A549 (cell line): ENCODE measurements around the gene PBX3. TPM values are rescaled to one million over a fixed set of nuclear protein-coding genes. Genes with fewer than 3 reads are reported as not detected.
A peak's percentile ranks its signal among the peaks of the same experiment; 100 is the strongest.

Experiments used
- ATAC-seq, 2 experiments: fragments of 200-7000 bp in 1 of 2; fragments of >200 bp in 1 of 2; cut with Nextera tagmentation in 1 of 2; cut with Tn5 transposase in 1 of 2; 3 replicates each; pipeline versions ENCODE4 v1.8.0 to v1.9.1; 2018 to 2020; ENCODE audit warnings: mild to moderate bottlenecking in 1 of 2, moderate library complexity in 1 of 2
- CTCF ChIA-PET: fragments of 300-600 bp; sonication (Branson Sonifier 250); formaldehyde crosslinking; extraction: SDS; loops from one replicate; lab custom pipeline; 2021; ENCODE audit warnings: antibody characterized with exemption, inconsistent platforms; lab: Yijun Ruan, JAX
- POLR2A ChIA-PET: fragments of 350-600 bp; formaldehyde crosslinking; extraction: SDS; loops from one replicate; lab custom pipeline; 2021; ENCODE audit warnings: antibody characterized with exemption, inconsistent platforms; lab: Yijun Ruan, JAX
- DNase-seq, 2 experiments: peaks; one replicate each; pipeline versions ENCODE4 v3.0.0 to v3.0.0-alpha.2; 2011 to 2016; ENCODE audit warnings: low read depth in 1 of 2, low spot score in 1 of 2
- FAIRE-seq: peaks from 2 replicates; lab custom pipeline; 2011; peaks lifted over from hg19 to GRCh38; lab: Jason Lieb, UNC
- H3K27ac ChIP-seq, 2 experiments: fragments of >200 bp; sonication (Bioruptor Twin); formaldehyde crosslinking; 3 replicates each; pipeline ENCODE4 v1.5.1; 2016 to 2017
- H3K4me1 ChIP-seq: fragments of >200 bp; sonication (Bioruptor Twin); formaldehyde crosslinking; 3 replicates; pipeline ENCODE4 v1.6.1; 2016
- H3K4me2 ChIP-seq: fragments of >200 bp; sonication (Bioruptor Twin); formaldehyde crosslinking; 3 replicates; pipeline ENCODE4 v1.6.1; 2016
- H3K4me3 ChIP-seq: fragments of >200 bp; sonication (Bioruptor Twin); formaldehyde crosslinking; 3 replicates; pipeline ENCODE4 v1.5.1; 2016
- H3K9me3 ChIP-seq: fragments of >200 bp; sonication (Bioruptor Twin); formaldehyde crosslinking; 3 replicates; pipeline ENCODE4 v1.6.1; 2016
- CBX2 ChIP-seq: fragments of 200-600 bp; sonication (generic); IDR thresholded peaks from 2 replicates; pipeline ENCODE4 v1.6.1; 2016; ENCODE audit warnings: low read depth, mild to moderate bottlenecking, borderline replicate concordance
- CEBPB ChIP-seq, 2 experiments: fragments of >200 bp in 1 of 2; sonication (Bioruptor Twin) in 1 of 2; formaldehyde crosslinking in 1 of 2; IDR thresholded peaks; 2 replicates each; pipeline ENCODE4 v1.6.1; 2012 to 2016
- EHMT2 ChIP-seq: fragments of 200-600 bp; sonication (generic); IDR thresholded peaks from 2 replicates; pipeline ENCODE4 v1.6.1; 2016; ENCODE audit warnings: antibody characterized with exemption, low read depth, mild to moderate bottlenecking, moderate library complexity
- ELK1 ChIP-seq: fragments of 150-350 bp; IDR thresholded peaks from 2 replicates; pipeline ENCODE4 v1.6.1; 2014; ENCODE audit warnings: low read depth, mild to moderate bottlenecking, low read length
- EP300 ChIP-seq, 2 experiments: fragments of >200 bp; sonication (Bioruptor Twin); formaldehyde crosslinking; IDR thresholded peaks; 2 replicates in 1 of 2; 3 replicates in 1 of 2; pipeline ENCODE4 v1.6.1; 2016 to 2017
- FOSB ChIP-seq: fragments of 250-450 bp; sonication (Bioruptor Pico); IDR thresholded peaks from 2 replicates; pipeline ENCODE4 v1.5.0; 2020; ENCODE audit warnings: mild to moderate bottlenecking, moderate library complexity
- FOSL2 ChIP-seq, 2 experiments: fragments of 450-650 bp in 1 of 2; fragments of >200 bp in 1 of 2; sonication (Bioruptor Twin) in 1 of 2; formaldehyde crosslinking; IDR thresholded peaks; 2 replicates each; pipeline versions ENCODE4 v1.5.0 to v1.6.1; 2016 to 2020; ENCODE audit warnings: mild to moderate bottlenecking in 1 of 2, moderate library complexity in 1 of 2
- HDAC2 ChIP-seq: fragments of 200-600 bp; sonication (generic); IDR thresholded peaks from 2 replicates; pipeline ENCODE4 v1.6.1; 2016
- HOXA7 ChIP-seq: fragments of 250-450 bp; sonication (Bioruptor Pico); IDR thresholded peaks from 2 replicates; pipeline ENCODE4 v1.5.0; 2020; ENCODE audit warnings: mild to moderate bottlenecking, moderate library complexity
- HOXB5 ChIP-seq: fragments of 250-450 bp; sonication (Bioruptor Pico); IDR thresholded peaks from 2 replicates; pipeline ENCODE4 v1.5.0; 2020; ENCODE audit warnings: mild to moderate bottlenecking, moderate library complexity
- JUN ChIP-seq, 2 experiments: fragments of >200 bp; sonication (Bioruptor Twin); formaldehyde crosslinking; IDR thresholded peaks; 2 replicates in 1 of 2; 3 replicates in 1 of 2; pipeline ENCODE4 v1.6.1; 2016 to 2017
- KDM1A ChIP-seq: fragments of 200-600 bp; sonication (generic); IDR thresholded peaks from 2 replicates; pipeline ENCODE4 v1.6.1; 2016; ENCODE audit warnings: low read depth, mild to moderate bottlenecking
- MYC ChIP-seq: IDR thresholded peaks from 2 replicates; pipeline ENCODE4 v1.6.1; 2012; ENCODE audit warnings: mild to moderate bottlenecking, inconsistent platforms, low read length, improper control_type of control experiment, borderline replicate concordance
- RAD21 ChIP-seq, 2 experiments: fragments of >200 bp in 1 of 2; sonication (Bioruptor Twin) in 1 of 2; formaldehyde crosslinking in 1 of 2; IDR thresholded peaks in 1 of 2; conservative IDR thresholded peaks in 1 of 2; 2 replicates in 1 of 2; 3 replicates in 1 of 2; pipeline ENCODE4 v1.6.1; 2012 to 2018; ENCODE audit warnings: inconsistent platforms in 1 of 2
- RFX5 ChIP-seq: fragments of 450-650 bp; IDR thresholded peaks from 2 replicates; pipeline ENCODE4 v1.7.1; 2014; ENCODE audit warnings: antibody characterized with exemption, mild to moderate bottlenecking, moderate library complexity
- SMC3 ChIP-seq: fragments of >200 bp; sonication (Bioruptor Twin); formaldehyde crosslinking; IDR thresholded peaks from 3 replicates; pipeline ENCODE4 v1.6.1; 2018; ENCODE audit warnings: inconsistent platforms
- SREBF2 ChIP-seq: fragments of 450-650 bp; IDR thresholded peaks from 2 replicates; pipeline ENCODE4 v1.6.1; 2014; ENCODE audit warnings: mild to moderate bottlenecking, moderate library complexity
- ZFP36 ChIP-seq: fragments of 450-650 bp; IDR thresholded peaks from 2 replicates; pipeline ENCODE4 v1.6.1; 2014; ENCODE audit warnings: borderline replicate concordance; ENCODE audit not compliant: partially characterized antibody
- WGBS: methylation state at CpG from one replicate; pipeline ENCODE4 v1.1.6; 2017; ENCODE audit errors: missing lambda C conversion rate; 5-methylcytosine and 5-hydroxymethylcytosine counted together
- polyA minus RNA-seq: library from RNA; depleted of rRNA, polyadenylated mRNA; stranded (reverse); fragments of >200 nt; gene quantifications from 2 replicates; pipeline ENCODE4 v1.2.3, GENCODE V29; 2011; rRNA and poly(A)+ RNA removed
- polyA plus RNA-seq, 4 experiments: library from polyadenylated mRNA; depleted of rRNA in 3 of 4; stranded (reverse); fragments of >200 nt; fragmentation: RNase III in 1 of 4; extraction: RNeasy Plus Mini Kit Qiagen cat#74134 plus additional on column Dnase treatment in 1 of 4; gene quantifications; 2 replicates in 3 of 4; 3 replicates in 1 of 4; pipeline ENCODE4 v1.2.3, GENCODE V29; 2011 to 2017
- TF ChIP-seq, protein P1 (sequence below): IDR thresholded peaks from 2 replicates; pipeline ENCODE4 v1.6.1; 2012
- TF ChIP-seq, protein P2 (sequence below): IDR thresholded peaks from 2 replicates; pipeline ENCODE4 v1.6.1; 2012

PBX3 gene
- polyA plus RNA-seq (2011; rRNA removed) (20.7 and 23.5 TPM in 2 replicates), polyA plus RNA-seq (2017; fragmentation: RNase III; extraction: RNeasy Plus Mini Kit Qiagen cat#74134 plus additional on column Dnase treatment) (10.5 to 11.2 TPM (median 10.7 TPM) in 3 replicates), polyA minus RNA-seq (12.9 and 13.8 TPM in 2 replicates)
- 11.8 and 13.8 TPM in 2 replicates for polyA plus RNA-seq (2012; cell fraction: cytosol; rRNA removed)
- 6.2 and 10.4 TPM in 2 replicates for polyA plus RNA-seq (2012; cell fraction: nucleus; rRNA removed)

- 0% methylated on average over 21 of the region's 107 CpGs for WGBS
- POLR2A ChIA-PET: interaction anchor here (1.5 kb wide), 1 partner anchor 40 kb away, joined by 9 read pairs; the partner anchor contains the start of gene MAPKAP1
- FAIRE-seq: no peak
These were observed at the start of gene PBX3 for GRCh38 chr9:125747053-125747764. Gene PBX3, plus strand, starts transcription at chr9:125747373.

GRCh38 chr9:125699870-125700269, 47.3 kb upstream of the PBX3 start:
- 93% methylated on average over 3 of the region's 3 CpGs for WGBS
- no peaks in the 10 kb centered on the region for H3K9me3 ChIP-seq
- TF ChIP-seq FOSB (CRISPR knock-in tag) (no peak), CBX2 (no peak), EP300 (IDR thresholded peaks at IDR 0.05) (no peak), HOXB5 (CRISPR knock-in tag) (no peak), HOXA7 (CRISPR knock-in tag) (no peak), MYC (no peak), HDAC2 (no peak), FOSL2 (IDR thresholded peaks at IDR 0.05) (no peak), FOSL2 (CRISPR knock-in tag; IDR thresholded peaks at IDR 0.05) (no peak), RFX5 (no peak), RAD21 (conservative IDR thresholded peaks at IDR 0.05 in 1 of 2, IDR thresholded peaks at IDR 0.05 in 1 of 2) (no peak), SREBF2 (no peak), SMC3 (no peak), CEBPB (IDR thresholded peaks at IDR 0.05) (no peak), ELK1 (no peak), EHMT2 (no peak), ZFP36 (no peak)
- TF ChIP-seq, protein P1, sequence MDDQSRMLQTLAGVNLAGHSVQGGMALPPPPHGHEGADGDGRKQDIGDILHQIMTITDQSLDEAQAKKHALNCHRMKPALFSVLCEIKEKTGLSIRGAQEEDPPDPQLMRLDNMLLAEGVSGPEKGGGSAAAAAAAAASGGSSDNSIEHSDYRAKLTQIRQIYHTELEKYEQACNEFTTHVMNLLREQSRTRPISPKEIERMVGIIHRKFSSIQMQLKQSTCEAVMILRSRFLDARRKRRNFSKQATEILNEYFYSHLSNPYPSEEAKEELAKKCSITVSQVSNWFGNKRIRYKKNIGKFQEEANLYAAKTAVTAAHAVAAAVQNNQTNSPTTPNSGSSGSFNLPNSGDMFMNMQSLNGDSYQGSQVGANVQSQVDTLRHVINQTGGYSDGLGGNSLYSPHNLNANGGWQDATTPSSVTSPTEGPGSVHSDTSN: no peak
- TF ChIP-seq, protein P2, sequence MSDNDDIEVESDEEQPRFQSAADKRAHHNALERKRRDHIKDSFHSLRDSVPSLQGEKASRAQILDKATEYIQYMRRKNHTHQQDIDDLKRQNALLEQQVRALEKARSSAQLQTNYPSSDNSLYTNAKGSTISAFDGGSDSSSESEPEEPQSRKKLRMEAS: no peak
- peaks cover under 1% of the 10 kb centered on the region; the same call in 2 of the 3 replicates for H3K4me1 ChIP-seq
- H3K27ac ChIP-seq: no peak overlapping the region
- DNase-seq (no peak), FAIRE-seq (no peak), ATAC-seq (no peak)
- ChIA-PET CTCF (no interaction called here), POLR2A (no interaction called here)
- H3K4me2 ChIP-seq: no peak overlapping the region
- no peak overlapping the region for H3K4me3 ChIP-seq

More at GRCh38 chr9:125747053-125747764, at the start of gene PBX3:
- ATAC-seq (peak in 1 of 2 experiments; percentile 27; a peak in 3 of 6 replicates), DNase-seq (peak; percentile 31 to 41)
- CTCF ChIA-PET: no interaction called here
- Histone ChIP-seq H3K9me3 (no peaks in the 10 kb centered on the region), H3K4me3 (peak within 1 kb of the TSS; percentile 74), H3K4me1 (peaks cover 10% of the 10 kb centered on the region; the same call in 1 of the 3 replicates), H3K27ac (peak within 1 kb of the TSS; percentile 87 to 97), H3K4me2 (peak within 1 kb of the TSS; percentile 84)
- TF ChIP-seq, protein P2: peak; percentile 41; the same call in 1 of the 2 replicates
- TF ChIP-seq JUN (IDR thresholded peaks at IDR 0.05) (peak in 1 of 2 experiments; percentile 17; a peak in 1 of 5 replicates), KDM1A (no peak)
- TF ChIP-seq, protein P1: no peak
